Measurements from ENCODE around the gene PUSL1.

Gene PUSL1, protein sequence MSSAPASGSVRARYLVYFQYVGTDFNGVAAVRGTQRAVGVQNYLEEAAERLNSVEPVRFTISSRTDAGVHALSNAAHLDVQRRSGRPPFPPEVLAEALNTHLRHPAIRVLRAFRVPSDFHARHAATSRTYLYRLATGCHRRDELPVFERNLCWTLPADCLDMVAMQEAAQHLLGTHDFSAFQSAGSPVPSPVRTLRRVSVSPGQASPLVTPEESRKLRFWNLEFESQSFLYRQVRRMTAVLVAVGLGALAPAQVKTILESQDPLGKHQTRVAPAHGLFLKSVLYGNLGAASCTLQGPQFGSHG

GRCh38 chr1:1307923-1308755, at the start of gene PUSL1, which contains the start of gene ACAP3:
TSS of gene PUSL1 (plus strand) at chr1:1308597. CDS start at chr1:1308644, 47 bp downstream.
TSS of gene ACAP3 (minus strand) at chr1:1307930. CDS start at chr1:1307815, 115 bp downstream.
- DNase-seq: peak; percentile 58 to 97 (median 89)

- no peak for DNase-seq
Observed at GRCh38 chr1:1259119-1259488, 49.3 kb upstream of the PUSL1 start.

GRCh38 chr1:1259540-1259939, 48.9 kb upstream of the PUSL1 start:
- no peak for DNase-seq

- DNase-seq: peak in 3 of 51 donors; percentile 9 to 22 (median 18)
Observed at GRCh38 chr1:1259951-1260600, 48.3 kb upstream of the PUSL1 start.

DNA sequence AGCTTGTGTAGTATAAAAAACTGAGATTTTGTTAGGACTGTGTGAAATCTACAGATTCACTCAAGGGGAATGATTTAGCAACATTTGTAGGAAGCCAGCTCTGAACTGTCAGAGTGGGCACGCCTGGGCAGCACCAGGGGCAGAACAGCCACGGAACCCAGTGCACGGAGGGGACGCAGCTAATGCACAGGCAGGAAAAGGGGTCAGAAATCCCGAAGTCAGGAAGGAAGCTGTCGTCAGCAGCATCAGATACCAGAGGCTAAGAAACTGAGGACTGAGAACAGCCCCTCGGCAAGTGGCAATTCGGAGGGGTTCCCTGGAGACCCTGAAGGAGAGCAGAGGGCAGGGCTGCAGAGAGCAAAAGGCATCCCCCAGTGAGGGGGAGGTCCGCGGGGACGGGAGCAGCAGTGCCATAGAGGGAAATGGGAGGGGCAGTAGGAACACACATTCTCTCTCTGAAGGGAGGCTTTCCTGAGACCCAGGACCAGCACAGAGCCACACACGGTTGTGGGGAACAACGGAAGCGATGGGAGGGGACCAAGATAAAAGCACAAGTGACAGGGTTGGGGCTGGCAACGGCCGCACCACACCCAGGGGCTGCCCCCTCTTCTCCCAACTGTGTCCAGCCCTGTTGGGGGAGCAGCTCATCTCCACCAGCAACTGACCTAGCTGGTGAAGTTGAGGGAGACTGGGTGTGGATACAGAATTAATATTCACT, 47.4 kb upstream of the PUSL1 start:
- no peak for DNase-seq

- DNase-seq: no peak
Observed at GRCh38 chr1:1262071-1262470, 46.3 kb upstream of the PUSL1 start.

- no peak for DNase-seq
Observed at GRCh38 chr1:1262758-1263157, 45.6 kb upstream of the PUSL1 start.

DNA sequence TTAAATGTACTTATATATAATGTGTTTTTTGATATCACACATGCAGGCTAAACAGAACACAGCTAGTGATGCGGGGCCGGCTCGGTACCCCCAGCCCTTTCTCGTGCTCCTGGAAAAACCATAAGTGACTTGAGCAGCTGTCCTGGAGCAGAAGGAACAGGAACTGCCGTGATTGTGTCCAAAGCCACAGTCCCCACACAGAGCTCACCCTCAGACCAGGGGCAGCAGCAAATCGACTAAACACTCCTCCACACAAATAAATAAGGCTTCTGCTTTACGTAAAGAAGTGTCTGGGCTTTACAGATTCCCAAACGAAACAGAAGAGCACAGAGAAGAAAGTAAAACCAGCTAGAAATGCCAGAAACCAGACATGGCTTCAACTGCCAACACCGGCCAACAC, 44.4 kb upstream of the PUSL1 start:
- DNase-seq: no peak

DNA sequence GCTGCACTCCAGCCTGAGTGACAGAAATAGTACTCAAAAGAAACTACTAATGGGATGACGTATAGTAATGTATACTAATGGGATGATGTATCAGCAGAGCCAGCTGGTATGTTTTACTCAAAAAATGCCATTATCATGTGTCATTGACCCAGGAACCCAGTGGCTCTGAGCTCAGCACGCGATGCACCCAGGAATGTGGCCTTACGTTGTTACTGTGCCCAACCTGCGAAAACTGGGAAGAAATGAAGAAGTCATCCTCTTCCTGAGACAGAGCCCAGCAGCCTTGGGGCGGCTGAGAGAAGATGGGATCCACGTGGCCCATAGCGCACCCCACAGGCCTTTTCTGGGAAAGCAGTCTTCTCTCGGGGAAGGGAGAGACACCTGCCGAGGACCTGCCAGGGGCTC, 43.5 kb upstream of the PUSL1 start:
- DNase-seq: no peak

GRCh38 chr1:1267488-1268283, 40.7 kb upstream of the PUSL1 start:
- no peak for DNase-seq

DNA sequence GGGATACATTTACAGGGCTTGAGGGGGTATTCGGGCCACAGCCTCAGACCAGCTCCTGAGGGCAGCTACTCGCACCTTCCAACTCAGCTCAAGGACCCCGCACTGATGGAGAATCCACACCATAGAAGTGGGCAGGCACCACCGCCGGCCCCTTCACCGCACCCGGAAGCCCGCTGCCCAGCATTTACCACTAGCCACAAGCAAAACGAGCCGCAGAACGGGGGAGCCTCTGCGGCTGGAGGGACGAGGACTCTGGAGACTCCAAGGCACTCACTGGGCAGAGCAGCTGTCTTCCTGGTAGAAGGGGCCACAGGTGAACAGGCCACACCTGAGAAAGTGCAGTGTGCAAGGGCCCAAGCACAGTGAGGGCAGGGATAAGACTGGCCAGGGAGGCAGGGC, 40.1 kb upstream of the PUSL1 start:
- DNase-seq: no peak

DNA sequence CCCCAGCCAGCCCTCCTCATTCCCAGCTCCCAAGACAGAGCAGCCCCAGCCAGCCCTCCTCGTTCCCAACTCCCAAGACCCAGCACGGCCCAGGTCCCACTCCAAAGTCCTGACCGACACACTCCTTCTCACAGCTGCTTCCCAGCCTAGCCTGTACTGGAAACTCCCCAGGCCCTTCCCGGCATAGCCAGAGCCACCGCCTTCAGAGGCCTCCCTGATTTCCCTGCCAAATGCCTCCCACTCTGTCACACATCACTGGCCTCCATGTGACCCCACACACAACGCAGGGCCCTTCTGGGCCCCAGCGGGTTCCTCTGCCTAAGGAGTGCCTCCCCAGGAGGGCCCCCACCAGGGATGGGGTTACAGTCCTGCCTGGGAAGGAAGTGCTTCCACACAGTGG, 37.6 kb upstream of the PUSL1 start:
- no peak for DNase-seq

DNA sequence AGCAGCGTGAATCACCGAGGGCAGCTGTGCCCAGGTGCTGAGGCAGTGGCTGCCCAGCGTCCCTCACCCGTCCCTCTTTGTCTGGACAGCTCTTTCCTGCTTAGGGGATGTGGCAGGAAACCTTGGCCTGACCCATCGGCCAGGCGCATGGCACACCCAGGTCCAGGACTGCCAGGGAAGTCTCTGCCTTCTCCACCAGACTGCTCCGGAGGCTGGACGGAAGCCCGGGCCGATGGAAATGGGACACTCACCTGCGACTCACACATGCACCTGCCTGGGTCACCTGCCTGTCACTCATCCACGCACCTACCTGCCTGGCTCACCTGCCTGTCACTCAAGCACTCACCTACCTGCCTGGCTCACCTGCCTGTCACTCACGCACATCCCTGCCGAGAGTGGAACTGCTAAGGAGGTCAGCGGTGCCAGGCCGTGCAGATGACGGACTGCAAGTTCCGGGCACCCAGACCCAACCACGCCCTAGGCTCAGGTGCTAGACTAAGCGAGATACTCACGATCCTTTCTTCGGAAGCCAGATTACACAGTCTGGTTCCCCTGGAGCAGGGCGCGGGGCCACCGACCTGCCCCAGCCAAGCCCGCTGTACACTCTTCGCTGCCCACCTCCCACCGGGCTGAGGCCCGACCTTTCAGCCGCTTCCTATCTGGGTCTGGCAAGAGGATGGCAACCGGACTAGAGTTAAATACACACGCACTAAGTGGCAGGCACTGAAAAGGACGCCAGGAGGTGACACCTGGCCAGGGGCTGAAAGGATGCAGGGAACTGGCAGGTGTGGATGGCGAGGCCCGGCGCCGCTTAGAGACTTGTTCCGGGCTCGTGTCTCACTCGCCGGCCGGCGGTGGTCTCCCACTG, 35.8 kb upstream of the PUSL1 start:
- no peak for DNase-seq

- peak in 1 of 51 donors; percentile 47 for DNase-seq
Observed at GRCh38 chr1:1273209-1273511, 35.2 kb upstream of the PUSL1 start.

DNA sequence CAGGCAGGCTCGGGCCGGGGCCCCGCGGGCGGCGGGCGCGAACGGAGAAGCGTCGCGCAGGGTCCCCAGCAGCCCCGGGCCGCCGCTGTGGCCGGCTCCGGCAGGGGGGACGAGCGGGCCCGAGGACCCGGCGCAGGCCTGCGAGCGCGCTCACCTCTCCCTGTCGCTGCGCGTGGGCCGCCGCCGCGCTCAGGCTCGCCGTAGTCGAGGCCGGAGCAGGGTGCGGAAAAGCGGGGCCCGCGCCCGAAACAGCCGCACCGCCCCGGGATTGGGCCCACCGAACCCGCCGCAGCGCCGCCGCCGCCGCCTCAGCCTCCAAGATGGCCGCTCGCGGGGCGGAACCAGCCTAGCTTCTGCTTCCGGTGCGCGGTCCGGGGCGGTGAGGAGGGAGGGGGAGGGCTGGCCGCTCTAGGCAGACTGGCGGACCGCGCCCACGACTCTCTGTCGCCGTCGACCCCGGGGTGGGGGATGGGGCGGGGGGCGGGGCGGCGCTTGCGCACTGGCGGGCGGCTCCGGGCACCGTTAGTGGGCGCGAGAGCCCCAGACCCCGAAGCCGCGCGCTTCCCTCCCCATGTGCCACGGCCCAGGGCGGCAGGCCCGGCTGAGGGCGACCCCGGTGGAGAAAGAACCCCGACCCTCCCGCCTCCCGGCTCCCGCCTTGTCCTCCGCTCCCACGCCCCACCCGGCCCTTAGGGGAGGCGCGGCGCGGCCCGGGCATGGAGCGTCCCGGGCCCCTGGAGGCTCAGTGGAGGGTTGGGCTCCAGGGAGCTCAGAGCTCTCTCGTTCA, 34.7 kb upstream of the PUSL1 start, which contains the start of gene UBE2J2:
Gene UBE2J2 (minus strand): TSS at position 343 of the 787 bp plus-strand sequence. CDS start 5,862 bp downstream, outside the sequence.
- peak; percentile 53 to 97 (median 91) for DNase-seq

- DNase-seq: peak in 4 of 51 donors; percentile 7 to 51 (median 28)
Observed at GRCh38 chr1:1274299-1274930, 34.0 kb upstream of the PUSL1 start.

DNA sequence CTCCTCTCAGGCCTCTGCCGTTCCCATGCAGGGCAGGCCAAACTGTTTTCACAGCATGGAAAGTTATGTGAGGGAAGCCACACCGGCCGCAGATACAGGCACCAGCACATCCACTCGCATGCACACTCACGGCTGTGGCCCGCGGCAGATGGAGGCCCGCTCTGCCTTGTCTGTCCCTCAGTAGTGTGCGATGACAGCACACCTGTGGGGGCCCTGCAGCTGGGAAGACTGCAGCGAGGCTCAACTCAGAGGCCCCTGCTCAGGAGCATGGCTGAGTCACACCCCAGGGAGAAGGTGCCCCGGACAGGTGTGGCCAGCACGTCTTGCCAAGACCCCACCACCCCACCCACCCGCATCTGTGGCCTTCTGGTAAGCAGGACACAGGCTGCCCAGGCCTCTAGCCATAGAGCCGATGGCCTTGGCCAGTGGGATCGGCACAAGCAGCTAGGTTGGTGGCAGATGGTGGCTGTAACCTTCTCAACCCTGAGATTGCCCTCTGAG, 33.4 kb upstream of the PUSL1 start:
- no peak for DNase-seq

DNA sequence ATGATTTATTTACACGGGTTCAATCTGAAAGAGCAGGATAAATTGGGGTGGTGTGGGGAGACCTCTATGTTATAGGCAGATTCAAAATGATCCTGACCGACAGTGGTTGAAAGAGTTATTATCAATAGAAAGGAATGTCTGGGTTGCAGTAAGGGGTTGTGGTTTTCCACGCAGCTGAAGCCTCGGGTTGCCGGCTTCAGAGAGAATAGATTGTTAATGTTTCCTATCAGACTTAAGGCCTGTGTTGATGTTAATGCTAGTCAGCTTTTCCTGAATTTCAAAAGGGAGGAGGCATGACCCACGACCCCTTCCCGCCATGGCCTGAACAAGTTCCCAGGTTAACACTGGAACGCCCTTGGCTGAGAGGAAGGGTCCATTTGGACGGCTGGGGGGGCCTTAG, 32.6 kb upstream of the PUSL1 start:
- no peak for DNase-seq

All from hypothalamus (tissue), 51 donors.